ENCODE measurements around the gene PRAMEF12. TPM values are rescaled to one million over a fixed set of nuclear protein-coding genes. Genes with fewer than 3 reads are reported as not detected.
"Not testable (repeated sequence)": the region's sequence is repeated elsewhere in the genome, so short reads cannot be mapped to it uniquely, and the experiment has no call there.

PRAMEF12 gene
- not detected in 2 replicates for total RNA-seq (2014; rRNA removed; shearing (Covaris generic))

DNA sequence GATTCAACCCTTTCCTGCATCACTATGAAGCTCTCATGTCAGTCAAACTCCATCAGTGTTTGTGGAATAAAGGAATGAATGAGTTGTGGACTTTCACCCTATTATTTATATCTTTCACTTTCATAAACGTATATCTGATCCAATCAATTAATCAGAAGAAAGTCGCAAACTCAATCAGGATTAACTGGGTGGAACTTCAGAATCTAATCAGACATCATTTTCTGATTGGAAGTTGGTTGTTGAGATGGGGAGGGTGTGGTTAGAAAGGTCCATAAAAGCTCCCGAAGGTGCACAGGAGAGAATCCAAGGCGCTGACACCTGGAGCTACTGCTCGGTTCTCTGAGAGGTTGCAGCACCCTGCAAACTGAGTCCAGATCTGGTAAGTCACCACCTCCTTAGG, at the start of gene PRAMEF12:
TSS of gene PRAMEF12 (plus strand) at position 301 of the 400 bp plus-strand sequence. CDS start 1,130 bp downstream, outside the sequence.
- H3K9me3 ChIP-seq (replicated peaks): no peaks in the 10 kb centered on the region
- H3K4me1 ChIP-seq (replicated peaks): no peaks in the 10 kb centered on the region
- no peaks in the 10 kb centered on the region for H3K36me3 ChIP-seq
- no peaks in the 10 kb centered on the region; the same call in 1 of the 2 replicates for H3K27me3 ChIP-seq (replicated peaks)
- no peak within 1 kb of the TSS for H3K27ac ChIP-seq
- DNase-seq (ENCODE audit: low read depth in 1 of 2, low spot score in 2 of 2): no peak
- no peak within 1 kb of the TSS for H3K4me3 ChIP-seq

DNA sequence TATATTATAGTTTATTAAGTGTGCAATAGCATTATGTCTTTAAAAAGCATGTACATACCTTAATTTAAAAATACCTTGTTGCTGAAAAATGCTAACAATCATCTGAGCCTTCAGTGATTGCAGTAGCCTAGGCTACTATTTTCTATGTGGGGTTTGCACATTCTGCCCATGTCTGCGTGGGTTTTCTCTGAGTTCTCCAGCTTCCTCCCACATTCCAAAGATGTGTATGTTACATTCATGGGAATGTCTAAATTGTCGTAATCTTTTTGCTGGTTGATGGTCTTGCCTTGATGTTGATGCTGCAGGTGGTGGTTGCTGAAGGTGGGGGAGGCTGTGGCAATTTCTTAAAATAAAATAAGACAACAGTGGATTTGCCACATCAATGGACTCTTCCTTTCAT, 45.1 kb upstream of the PRAMEF12 start:
- no peaks in the 10 kb centered on the region for H3K9me3 ChIP-seq (replicated peaks)
- no peak overlapping the region for H3K27ac ChIP-seq
- DNase-seq (ENCODE audit: low read depth in 1 of 2, low spot score in 2 of 2): no peak
- no peak overlapping the region for H3K4me3 ChIP-seq
- no peaks in the 10 kb centered on the region for H3K36me3 ChIP-seq
- H3K4me1 ChIP-seq (replicated peaks): no peaks in the 10 kb centered on the region
- H3K27me3 ChIP-seq (replicated peaks): no peaks in the 10 kb centered on the region

DNA sequence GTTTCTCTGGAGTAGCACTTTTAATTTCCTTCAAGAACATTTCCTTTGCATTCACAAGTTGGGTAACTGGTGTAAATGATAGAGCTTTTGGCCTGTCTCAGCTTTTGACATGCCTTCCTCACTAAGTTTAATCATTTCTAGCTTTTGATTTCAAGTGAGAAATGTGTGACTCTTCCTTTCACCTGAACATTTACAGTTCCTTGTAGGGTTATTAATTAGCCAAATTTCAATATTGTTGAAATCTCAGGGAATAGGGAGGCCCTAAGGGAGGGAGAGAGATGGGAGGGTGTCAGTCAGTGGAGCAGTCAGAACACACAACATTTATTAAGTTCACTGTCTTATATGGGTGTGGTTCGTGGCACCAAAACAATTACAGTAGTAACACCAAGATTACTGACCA, 43.4 kb upstream of the PRAMEF12 start:
- no peaks in the 10 kb centered on the region for H3K27me3 ChIP-seq (replicated peaks)
- no peaks in the 10 kb centered on the region for H3K36me3 ChIP-seq
- no peak overlapping the region for H3K4me3 ChIP-seq
- H3K4me1 ChIP-seq (replicated peaks): no peaks in the 10 kb centered on the region
- no peaks in the 10 kb centered on the region for H3K9me3 ChIP-seq (replicated peaks)
- DNase-seq (ENCODE audit: low read depth in 1 of 2, low spot score in 2 of 2): no peak
- no peak overlapping the region for H3K27ac ChIP-seq

DNA sequence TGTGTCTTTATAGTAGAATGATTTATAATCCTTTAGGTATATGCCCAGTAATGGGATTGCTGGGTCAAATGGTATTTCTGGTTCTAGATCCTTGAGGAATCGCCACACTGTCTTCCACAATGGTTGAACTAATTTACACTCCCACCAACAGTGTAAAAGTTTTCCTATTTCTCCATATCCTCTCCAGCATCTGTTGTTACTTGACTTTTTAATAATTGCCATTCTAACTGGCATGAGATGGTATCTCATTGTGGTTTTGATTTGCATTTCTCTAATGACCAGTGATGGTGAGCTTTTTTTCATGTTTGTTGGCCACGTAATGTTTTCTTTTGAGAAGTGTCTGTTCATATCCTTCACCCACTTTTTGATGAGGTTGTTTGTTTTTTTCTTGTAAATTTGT, 42.5 kb upstream of the PRAMEF12 start:
- H3K9me3 ChIP-seq (replicated peaks); DNase-seq (ENCODE audit: low read depth in 1 of 2, low spot score in 2 of 2); H3K4me1 ChIP-seq (replicated peaks); H3K4me3 ChIP-seq; H3K36me3 ChIP-seq; H3K27me3 ChIP-seq (replicated peaks); H3K27ac ChIP-seq: not testable (repeated sequence)

DNA sequence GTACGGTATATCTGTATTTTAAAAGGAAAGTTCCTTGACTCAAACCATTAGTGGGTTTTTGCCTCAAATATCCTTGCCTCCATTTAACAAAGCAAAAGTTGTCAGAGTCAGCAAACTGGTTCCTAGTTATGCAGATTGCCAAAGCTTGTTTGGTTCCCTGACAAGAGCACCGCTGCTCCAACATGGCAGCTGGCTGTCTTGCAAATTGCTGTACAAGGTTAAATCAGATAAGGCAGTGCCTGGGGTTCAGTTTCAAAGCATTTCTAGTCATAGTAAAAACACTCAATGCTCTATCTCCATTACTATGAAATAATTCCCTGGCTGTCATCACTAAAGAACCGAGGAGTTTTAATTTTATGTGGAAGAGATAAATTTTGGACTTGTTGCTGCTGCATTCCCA, 38.9 kb upstream of the PRAMEF12 start:
- Histone ChIP-seq H3K27me3 (replicated peaks) (no peaks in the 10 kb centered on the region), H3K9me3 (replicated peaks) (no peaks in the 10 kb centered on the region; the same call in 1 of the 2 replicates), H3K36me3 (no peaks in the 10 kb centered on the region), H3K27ac (no peak overlapping the region), H3K4me3 (no peak overlapping the region), H3K4me1 (replicated peaks) (no peaks in the 10 kb centered on the region)
- no peak for DNase-seq (ENCODE audit: low read depth in 1 of 2, low spot score in 2 of 2)

DNA sequence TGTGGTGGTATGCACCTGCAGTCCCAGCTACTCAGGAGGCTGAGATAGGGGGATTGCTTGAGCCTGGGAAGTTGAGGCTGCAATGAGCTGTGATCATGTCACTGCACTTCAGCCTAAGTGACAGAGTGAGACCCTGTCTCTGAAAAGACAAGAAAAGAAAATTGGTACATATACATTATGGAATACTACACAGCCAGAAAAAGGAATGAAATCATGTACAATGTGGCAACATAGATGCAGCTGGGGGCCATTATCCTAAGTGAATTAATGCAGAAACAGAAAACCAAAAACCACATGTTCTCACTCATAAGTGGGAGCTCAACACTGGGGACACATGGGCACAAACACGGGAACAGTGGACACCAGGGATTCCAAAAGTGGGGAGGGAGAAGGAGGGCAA, 34.6 kb upstream of the PRAMEF12 start:
- no peaks in the 10 kb centered on the region for H3K4me1 ChIP-seq (replicated peaks)
- no peak for DNase-seq (ENCODE audit: low read depth in 1 of 2, low spot score in 2 of 2)
- no peak overlapping the region for H3K27ac ChIP-seq
- no peaks in the 10 kb centered on the region for H3K27me3 ChIP-seq (replicated peaks)
- H3K9me3 ChIP-seq (replicated peaks): no peaks in the 10 kb centered on the region; the same call in 1 of the 2 replicates
- H3K4me3 ChIP-seq: no peak overlapping the region
- no peaks in the 10 kb centered on the region for H3K36me3 ChIP-seq

DNA sequence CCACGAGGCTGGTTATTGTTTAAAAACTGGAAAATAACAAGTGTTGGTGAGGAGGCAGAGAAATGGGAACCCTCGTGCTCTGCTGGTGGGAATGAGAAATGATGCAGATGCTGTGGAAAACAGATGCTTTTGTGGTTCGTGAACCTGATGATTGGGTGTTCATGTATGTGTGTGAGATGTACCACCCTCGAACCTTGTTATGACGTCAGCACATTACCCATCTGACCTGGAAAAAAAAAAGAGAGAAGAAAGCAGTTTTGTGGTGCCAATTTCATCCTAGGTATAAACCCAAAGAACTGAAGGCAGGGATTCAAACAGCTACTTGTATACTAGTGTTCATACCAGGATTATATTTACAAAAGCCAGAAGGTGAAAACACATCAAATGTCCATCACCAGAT, 33.9 kb upstream of the PRAMEF12 start:
- Histone ChIP-seq H3K36me3 (no peaks in the 10 kb centered on the region), H3K4me3 (no peak overlapping the region)

DNA sequence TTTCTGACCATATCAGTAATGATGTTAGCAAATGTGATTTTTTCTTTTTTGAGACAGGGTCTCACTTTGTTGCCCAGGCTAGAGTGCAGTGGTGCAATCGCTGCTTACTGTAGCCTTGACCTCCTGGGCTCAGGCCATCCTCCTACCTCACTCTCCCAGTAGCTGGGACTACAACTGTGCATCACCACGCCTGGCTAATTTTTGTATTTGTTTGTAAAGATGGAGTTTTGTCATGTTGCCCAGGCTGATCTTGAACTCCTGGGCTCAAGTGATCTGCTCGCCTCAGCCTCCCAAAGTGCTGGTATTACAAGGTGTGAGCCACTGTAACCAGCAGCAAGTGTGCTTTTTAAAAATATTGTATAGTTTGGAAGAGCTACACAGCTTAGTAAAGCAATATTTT, 31.6 kb upstream of the PRAMEF12 start:
- DNase-seq (ENCODE audit: low read depth in 1 of 2, low spot score in 2 of 2): no peak
- no peaks in the 10 kb centered on the region for H3K27me3 ChIP-seq (replicated peaks)
- H3K27ac ChIP-seq: no peak overlapping the region
- no peaks in the 10 kb centered on the region for H3K36me3 ChIP-seq
- no peaks in the 10 kb centered on the region for H3K4me1 ChIP-seq (replicated peaks)
- H3K9me3 ChIP-seq (replicated peaks): no peaks in the 10 kb centered on the region
- no peak overlapping the region for H3K4me3 ChIP-seq

More for the DNA sequence above, 33.9 kb upstream of the PRAMEF12 start:
- H3K9me3 ChIP-seq (replicated peaks): no peaks in the 10 kb centered on the region; the same call in 1 of the 2 replicates
- H3K27me3 ChIP-seq (replicated peaks): no peaks in the 10 kb centered on the region
- H3K27ac ChIP-seq: no peak overlapping the region
- DNase-seq (ENCODE audit: low read depth in 1 of 2, low spot score in 2 of 2): no peak
- H3K4me1 ChIP-seq (replicated peaks): no peaks in the 10 kb centered on the region

DNA sequence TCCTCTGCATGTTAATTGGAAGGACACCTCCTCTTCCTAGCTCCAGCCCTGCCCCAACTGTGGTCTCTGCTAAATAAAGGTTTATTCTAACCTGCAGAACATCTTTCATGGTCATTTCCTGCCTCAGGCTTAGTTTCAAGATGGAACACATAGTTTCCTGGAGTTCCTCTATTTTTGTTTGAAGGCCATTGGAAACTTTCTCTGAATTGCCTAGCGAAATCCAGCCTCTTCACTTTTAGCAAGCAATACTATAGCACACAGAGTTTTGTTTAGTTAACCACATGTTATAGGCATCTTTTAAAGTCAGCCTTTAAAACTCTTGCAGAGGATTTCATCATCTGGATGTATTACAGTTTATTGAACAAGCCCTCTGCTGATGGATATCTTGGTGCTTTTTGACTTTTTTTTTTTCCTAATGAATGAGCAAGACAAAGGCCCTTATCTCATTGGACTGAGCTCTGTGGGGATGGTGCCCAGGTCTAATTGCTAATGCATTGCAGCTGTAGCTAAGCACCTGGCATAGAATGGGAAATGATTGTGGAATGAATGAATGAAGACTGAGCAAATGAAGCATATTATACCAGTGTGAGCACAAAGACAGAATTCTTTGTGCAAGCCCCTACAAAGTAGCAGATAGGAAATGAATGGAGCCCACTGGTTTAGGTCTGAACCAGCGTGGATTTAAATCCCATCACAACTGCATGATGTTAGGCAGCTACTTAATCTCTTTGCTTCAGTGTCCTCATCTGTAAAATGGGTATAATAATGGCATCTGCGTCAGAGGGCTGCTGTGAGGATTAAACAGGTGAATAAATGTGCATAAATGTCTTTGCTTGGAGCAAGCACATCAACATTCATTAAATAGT, 28.2 kb upstream of the PRAMEF12 start:
- no peak overlapping the region for H3K27ac ChIP-seq
- H3K4me3 ChIP-seq: no peak overlapping the region

DNA sequence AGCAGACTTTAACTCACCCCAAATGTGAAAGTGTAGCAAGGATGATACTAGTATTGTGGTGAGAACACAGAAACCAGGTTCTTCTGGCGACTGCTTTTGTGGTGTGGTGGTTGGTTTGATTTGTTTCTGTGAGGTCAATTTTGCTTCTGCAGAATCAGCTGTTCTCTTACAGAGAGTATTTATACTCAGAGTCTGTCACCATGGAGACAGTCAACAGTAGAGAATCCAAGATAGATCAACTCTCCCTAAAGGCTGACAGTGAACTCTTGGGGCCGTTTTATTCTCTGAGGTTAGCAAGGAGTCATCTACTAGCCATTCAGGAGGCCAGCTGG, 27.6 kb upstream of the PRAMEF12 start, which contains the start of gene CFAP107:
TSS of gene CFAP107 (plus strand) at position 209 of the 332 bp plus-strand sequence. CDS start 231 bp downstream, outside the sequence.
- DNase-seq (ENCODE audit: low read depth in 1 of 2, low spot score in 2 of 2): no peak
- Histone ChIP-seq H3K36me3 (no peaks in the 10 kb centered on the region), H3K4me1 (replicated peaks) (no peaks in the 10 kb centered on the region), H3K27me3 (replicated peaks) (no peaks in the 10 kb centered on the region), H3K27ac (no peak within 1 kb of the TSS), H3K9me3 (replicated peaks) (no peaks in the 10 kb centered on the region), H3K4me3 (no peak within 1 kb of the TSS)

More for the DNA sequence above, 28.2 kb upstream of the PRAMEF12 start:
- no peaks in the 10 kb centered on the region for H3K36me3 ChIP-seq
- H3K27me3 ChIP-seq (replicated peaks): no peaks in the 10 kb centered on the region
- no peaks in the 10 kb centered on the region for H3K9me3 ChIP-seq (replicated peaks)
- no peaks in the 10 kb centered on the region for H3K4me1 ChIP-seq (replicated peaks)
- DNase-seq (ENCODE audit: low read depth in 1 of 2, low spot score in 2 of 2): no peak

DNA sequence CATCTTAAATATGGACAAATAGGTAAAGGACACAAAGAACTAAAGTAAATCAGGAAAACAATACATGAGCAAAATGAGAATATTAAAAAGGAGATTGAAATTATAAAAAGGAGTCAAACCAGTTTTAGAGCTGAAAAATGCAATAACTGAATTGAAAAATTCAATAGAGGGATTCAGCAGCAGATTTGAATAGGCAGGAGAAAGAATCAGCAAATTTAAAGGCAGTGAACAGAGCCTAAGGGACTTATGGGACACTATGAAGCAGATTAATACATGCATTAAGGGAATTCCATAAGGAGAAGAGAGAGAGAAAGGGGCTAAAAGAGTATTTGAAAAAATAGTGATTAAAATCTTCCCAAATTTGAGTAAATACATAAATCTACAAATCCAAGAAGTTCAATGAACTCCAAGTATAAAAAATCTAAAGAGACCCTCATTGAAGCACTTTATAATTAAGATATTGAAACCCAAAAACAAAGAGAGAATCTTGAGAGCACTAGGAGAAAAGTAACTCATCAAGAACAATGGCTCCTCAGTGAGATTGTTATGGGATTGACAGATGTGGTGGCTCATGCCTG, 24.7 kb upstream of the PRAMEF12 start:
- Histone ChIP-seq H3K4me1 (replicated peaks) (no peaks in the 10 kb centered on the region), H3K36me3 (no peaks in the 10 kb centered on the region), H3K9me3 (replicated peaks) (no peaks in the 10 kb centered on the region), H3K27me3 (replicated peaks) (no peaks in the 10 kb centered on the region), H3K27ac (no peak overlapping the region), H3K4me3 (no peak overlapping the region)
- no peak for DNase-seq (ENCODE audit: low read depth in 1 of 2, low spot score in 2 of 2)

DNA sequence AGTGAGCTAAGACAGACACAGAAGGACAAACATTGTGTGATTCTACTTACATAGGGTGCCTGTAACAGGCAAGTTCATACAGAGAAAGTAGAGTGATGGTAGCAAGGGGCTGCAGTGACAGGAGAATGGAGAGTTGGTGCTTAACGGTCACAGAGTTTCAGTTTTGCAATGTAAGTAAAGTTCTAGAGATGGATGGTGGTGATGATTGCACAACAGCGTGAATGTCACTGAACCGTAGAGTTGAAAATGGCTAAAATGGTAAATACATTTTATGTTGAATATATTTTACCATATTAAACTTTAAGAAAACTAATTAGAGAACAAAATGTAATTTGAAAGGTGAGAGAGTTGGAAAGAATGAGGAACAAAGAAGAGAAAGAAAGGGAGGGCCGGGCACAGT, 18.8 kb upstream of the PRAMEF12 start:
- Histone ChIP-seq H3K9me3 (replicated peaks) (no peaks in the 10 kb centered on the region), H3K4me3 (no peak overlapping the region), H3K27me3 (replicated peaks) (no peaks in the 10 kb centered on the region), H3K27ac (no peak overlapping the region), H3K4me1 (replicated peaks) (no peaks in the 10 kb centered on the region), H3K36me3 (no peaks in the 10 kb centered on the region)
- no peak for DNase-seq (ENCODE audit: low read depth in 1 of 2, low spot score in 2 of 2)

DNA sequence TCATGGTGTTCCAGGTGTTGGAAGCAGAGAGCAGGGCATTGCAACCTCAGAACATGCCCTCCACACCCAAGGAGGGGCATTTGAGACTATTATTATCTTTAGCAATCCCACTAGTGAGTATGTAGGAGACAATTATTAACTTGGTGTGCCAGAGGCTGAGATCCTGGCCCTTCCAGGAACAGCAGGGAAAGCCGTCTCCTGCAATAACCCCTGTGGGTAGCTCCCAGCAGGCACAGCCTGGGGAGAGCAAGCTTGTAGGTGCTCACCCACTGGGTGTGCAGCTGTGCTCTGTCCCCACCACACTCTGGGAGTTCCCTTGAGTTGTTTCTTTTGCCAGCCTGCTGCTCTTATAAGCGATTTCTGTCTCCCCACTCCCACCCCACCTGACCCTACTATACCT, 17.3 kb upstream of the PRAMEF12 start:
- no peaks in the 10 kb centered on the region for H3K4me1 ChIP-seq (replicated peaks)
- H3K27ac ChIP-seq: no peak overlapping the region
- no peaks in the 10 kb centered on the region for H3K27me3 ChIP-seq (replicated peaks)
- H3K36me3 ChIP-seq: no peaks in the 10 kb centered on the region
- no peak for DNase-seq (ENCODE audit: low read depth in 1 of 2, low spot score in 2 of 2)
- no peaks in the 10 kb centered on the region for H3K9me3 ChIP-seq (replicated peaks)
- no peak overlapping the region for H3K4me3 ChIP-seq

DNA sequence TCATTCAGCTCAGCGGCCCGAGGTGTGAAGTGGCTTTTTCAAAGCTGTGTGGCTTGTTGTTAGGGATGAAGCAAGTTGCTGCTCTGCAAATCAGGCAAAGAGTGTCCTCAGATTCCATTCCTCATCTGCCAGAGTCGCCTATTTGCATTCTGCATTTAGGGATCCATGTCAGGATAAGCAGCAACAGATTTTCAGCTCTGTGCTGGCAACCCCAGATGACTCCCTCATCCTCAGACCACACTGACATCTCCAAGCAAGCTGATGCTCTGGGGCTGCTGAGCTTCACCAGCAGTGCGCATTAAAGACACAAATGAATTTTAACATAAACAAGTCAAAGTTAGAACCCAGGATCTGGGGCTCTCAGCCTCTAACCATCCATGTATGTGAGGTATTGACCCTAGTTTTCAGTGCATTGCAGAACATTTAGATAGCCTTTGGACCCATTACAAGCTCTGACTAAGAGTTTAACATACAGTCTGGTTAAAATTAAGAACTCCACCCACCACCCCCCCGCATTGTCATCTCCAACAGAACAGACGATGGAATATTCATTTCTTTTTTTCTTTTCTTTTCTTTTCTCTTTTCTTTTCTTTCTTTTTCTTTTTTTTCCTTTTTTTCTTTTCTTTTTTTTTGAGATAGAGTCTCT, 16.6 kb upstream of the PRAMEF12 start:
- Histone ChIP-seq H3K36me3 (no peaks in the 10 kb centered on the region), H3K27me3 (replicated peaks) (no peaks in the 10 kb centered on the region), H3K4me3 (no peak overlapping the region), H3K4me1 (replicated peaks) (no peaks in the 10 kb centered on the region), H3K27ac (no peak overlapping the region), H3K9me3 (replicated peaks) (no peaks in the 10 kb centered on the region)
- DNase-seq (ENCODE audit: low read depth in 1 of 2, low spot score in 2 of 2): no peak
